ENCODE data around the gene GTF2IRD2.
"Not testable (repeated sequence)": the region's sequence is repeated elsewhere in the genome, so short reads cannot be mapped to it uniquely, and the experiment has no call there.

- TF ChIP-seq, protein P1, sequence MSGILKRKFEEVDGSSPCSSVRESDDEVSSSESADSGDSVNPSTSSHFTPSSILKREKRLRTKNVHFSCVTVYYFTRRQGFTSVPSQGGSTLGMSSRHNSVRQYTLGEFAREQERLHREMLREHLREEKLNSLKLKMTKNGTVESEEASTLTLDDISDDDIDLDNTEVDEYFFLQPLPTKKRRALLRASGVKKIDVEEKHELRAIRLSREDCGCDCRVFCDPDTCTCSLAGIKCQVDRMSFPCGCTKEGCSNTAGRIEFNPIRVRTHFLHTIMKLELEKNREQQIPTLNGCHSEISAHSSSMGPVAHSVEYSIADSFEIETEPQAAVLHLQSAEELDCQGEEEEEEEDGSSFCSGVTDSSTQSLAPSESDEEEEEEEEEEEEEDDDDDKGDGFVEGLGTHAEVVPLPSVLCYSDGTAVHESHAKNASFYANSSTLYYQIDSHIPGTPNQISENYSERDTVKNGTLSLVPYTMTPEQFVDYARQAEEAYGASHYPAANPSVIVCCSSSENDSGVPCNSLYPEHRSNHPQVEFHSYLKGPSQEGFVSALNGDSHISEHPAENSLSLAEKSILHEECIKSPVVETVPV (CRISPR knock-in tag; IDR thresholded peaks at IDR 0.05), result not testable (repeated sequence)
- TF ChIP-seq ZNF8 (CRISPR knock-in tag; IDR thresholded peaks at IDR 0.05); POU6F1 (CRISPR knock-in tag; IDR thresholded peaks at IDR 0.05; ENCODE audit: borderline replicate concordance, low read depth); BACH2 (CRISPR knock-in tag; IDR thresholded peaks at IDR 0.05; ENCODE audit: borderline replicate concordance); SNAI2 (CRISPR knock-in tag; IDR thresholded peaks at IDR 0.05); CREB5 (CRISPR knock-in tag; IDR thresholded peaks at IDR 0.05; ENCODE audit: low read depth); ESRRG (CRISPR knock-in tag; IDR thresholded peaks at IDR 0.05); ARNTL (CRISPR knock-in tag; IDR thresholded peaks at IDR 0.05; ENCODE audit: borderline replicate concordance, low read depth); PPARA (CRISPR knock-in tag; IDR thresholded peaks at IDR 0.05; ENCODE audit: borderline replicate concordance); RARB (CRISPR knock-in tag; IDR thresholded peaks at IDR 0.05); ZFP30 (CRISPR knock-in tag; IDR thresholded peaks at IDR 0.05); ZNF70 (CRISPR knock-in tag; IDR thresholded peaks at IDR 0.05); OSR1 (CRISPR knock-in tag; IDR thresholded peaks at IDR 0.05); ZC3H10 (CRISPR knock-in tag; IDR thresholded peaks at IDR 0.05): not testable (repeated sequence)
Observed at GRCh38 chr7:74798644-74799043, 52.8 kb downstream of the GTF2IRD2 start.

All from SK-N-SH treated with all-trans-retinoic acid at 6 μM for 48 hours (cell line).